ENCODE results near the gene PRRT1. TPM values are rescaled to one million over a fixed set of nuclear protein-coding genes. Genes with fewer than 3 reads are reported as not detected.

Gene PRRT1
- total and polyA plus RNA-seq, 10 donors, result 0.28 to 2.3 (median 1.1) TPM

- WGBS, 5 donors, result 85 to 94% (median 89%) methylated on average over 6 of the region's 6 CpGs
- Histone ChIP-seq H3K27me3 (replicated peaks in 1 of 7) (no peaks in the 10 kb centered on the region), H3K27ac (no peak overlapping the region), H3K4me1 (peaks cover 15 to 73% (median 41%) of the 10 kb centered on the region in 6 donors), H3K36me3 (peaks cover 2 to 96% (median 58%) of the 10 kb centered on the region in 6 donors), H3K4me3 (no peak overlapping the region), H3K9me3 (no peaks in the 10 kb centered on the region)
- DNase-seq, result no peak
- intact Hi-C loops (cut with DNase I; ENCODE audit: low total_unique reads), result no loop called here
- TF ChIP-seq POLR2A (IDR thresholded peaks at IDR 0.05), result no peak
- peak in 1 of 3 donors; percentile 6 for TF ChIP-seq POLR2AphosphoS5 (IDR thresholded peaks at IDR 0.05)
- TF ChIP-seq, protein P1, sequence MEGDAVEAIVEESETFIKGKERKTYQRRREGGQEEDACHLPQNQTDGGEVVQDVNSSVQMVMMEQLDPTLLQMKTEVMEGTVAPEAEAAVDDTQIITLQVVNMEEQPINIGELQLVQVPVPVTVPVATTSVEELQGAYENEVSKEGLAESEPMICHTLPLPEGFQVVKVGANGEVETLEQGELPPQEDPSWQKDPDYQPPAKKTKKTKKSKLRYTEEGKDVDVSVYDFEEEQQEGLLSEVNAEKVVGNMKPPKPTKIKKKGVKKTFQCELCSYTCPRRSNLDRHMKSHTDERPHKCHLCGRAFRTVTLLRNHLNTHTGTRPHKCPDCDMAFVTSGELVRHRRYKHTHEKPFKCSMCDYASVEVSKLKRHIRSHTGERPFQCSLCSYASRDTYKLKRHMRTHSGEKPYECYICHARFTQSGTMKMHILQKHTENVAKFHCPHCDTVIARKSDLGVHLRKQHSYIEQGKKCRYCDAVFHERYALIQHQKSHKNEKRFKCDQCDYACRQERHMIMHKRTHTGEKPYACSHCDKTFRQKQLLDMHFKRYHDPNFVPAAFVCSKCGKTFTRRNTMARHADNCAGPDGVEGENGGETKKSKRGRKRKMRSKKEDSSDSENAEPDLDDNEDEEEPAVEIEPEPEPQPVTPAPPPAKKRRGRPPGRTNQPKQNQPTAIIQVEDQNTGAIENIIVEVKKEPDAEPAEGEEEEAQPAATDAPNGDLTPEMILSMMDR (IDR thresholded peaks at IDR 0.05 in 8 of 11, conservative IDR thresholded peaks at IDR 0.05 in 3 of 11), result no peak
Measured at GRCh38 chr6:32115623-32116022, 36.1 kb downstream of the PRRT1 start.

GRCh38 chr6:32114796-32115195 is 36.9 kb downstream of the PRRT1 start:
- no peaks in the 10 kb centered on the region for H3K27me3 ChIP-seq (replicated peaks in 1 of 7)
- DNase-seq, result no peak
- peaks cover 2 to 90% (median 49%) of the 10 kb centered on the region in 6 donors for H3K36me3 ChIP-seq
- no peak overlapping the region for H3K4me3 ChIP-seq
- intact Hi-C loops (cut with DNase I; ENCODE audit: low total_unique reads), result no loop called here
- no peaks in the 10 kb centered on the region for H3K9me3 ChIP-seq
- TF ChIP-seq, protein P1 (IDR thresholded peaks at IDR 0.05 in 8 of 11, conservative IDR thresholded peaks at IDR 0.05 in 3 of 11), result no peak
- TF ChIP-seq POLR2A (IDR thresholded peaks at IDR 0.05), result no peak
- TF ChIP-seq POLR2AphosphoS5 (IDR thresholded peaks at IDR 0.05), result no peak
- peaks cover 15 to 78% (median 43%) of the 10 kb centered on the region in 6 donors for H3K4me1 ChIP-seq
- WGBS, 5 donors, result 79 to 85% (median 80%) methylated on average over 8 of the region's 8 CpGs
- H3K27ac ChIP-seq, result peak overlapping the region in 4 of 8 donors; percentile 16 to 64 (median 54)

DNA sequence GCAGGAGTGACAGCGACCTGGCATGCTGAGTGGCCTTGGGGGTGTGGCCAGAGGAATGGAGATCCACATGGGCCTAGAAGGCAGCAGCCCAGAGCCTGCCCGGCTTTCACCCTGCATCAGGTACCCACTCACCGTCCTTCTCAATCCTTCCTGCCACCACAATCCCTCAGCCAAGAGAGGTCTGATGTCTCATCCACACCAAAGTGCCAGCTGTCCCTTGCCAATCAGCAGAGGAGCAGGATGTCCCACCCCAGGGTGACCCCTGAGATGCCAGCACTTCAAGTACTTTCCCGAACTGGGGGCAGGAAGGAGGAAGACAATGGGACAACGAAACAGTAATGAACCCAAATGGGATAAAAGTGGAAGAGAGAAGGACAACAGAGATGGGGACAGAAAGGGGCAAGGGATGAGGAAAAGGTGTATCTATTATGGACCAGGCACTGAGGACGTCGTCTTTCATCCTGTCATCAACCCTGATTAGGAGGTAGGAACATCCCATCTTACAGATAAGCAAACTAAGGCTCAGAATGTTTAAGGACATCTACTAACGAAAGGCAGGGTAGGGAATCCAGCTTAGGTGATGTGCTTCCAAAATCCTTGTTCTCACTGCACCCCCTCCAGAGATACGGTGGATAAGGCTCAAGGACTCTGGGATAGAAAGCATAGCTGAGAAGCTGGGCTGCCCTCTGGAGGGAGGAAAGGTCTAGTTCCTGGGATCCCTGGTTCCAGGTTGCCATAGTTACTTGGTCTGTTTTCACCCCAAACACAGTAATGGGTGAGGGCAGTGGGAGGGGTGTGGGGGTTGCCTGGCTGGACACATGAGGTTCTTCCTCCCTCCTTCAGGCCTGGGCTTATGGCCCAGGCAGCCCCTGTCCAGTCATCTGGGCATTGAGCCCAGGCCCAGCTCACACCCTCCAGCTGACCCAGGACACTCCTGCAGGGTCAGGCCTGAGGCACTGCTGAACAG is 38.1 kb downstream of the PRRT1 start:
- no peak overlapping the region for H3K4me3 ChIP-seq
- H3K27me3 ChIP-seq (replicated peaks in 1 of 7), result peaks cover 0 to 3% (median 0%) of the 10 kb centered on the region in 7 donors
- 62 to 83% (median 74%) methylated on average over 9 of the region's 9 CpGs for WGBS, 5 donors
- intact Hi-C loops (cut with DNase I; ENCODE audit: low total_unique reads), result no loop called here
- DNase-seq, result peak; percentile 77
- no peak for TF ChIP-seq POLR2A (IDR thresholded peaks at IDR 0.05)
- TF ChIP-seq, protein P1 (IDR thresholded peaks at IDR 0.05 in 8 of 11, conservative IDR thresholded peaks at IDR 0.05 in 3 of 11), result peak in 6 of 11 experiments; percentile 3 to 41 (median 26)
- TF ChIP-seq POLR2AphosphoS5 (IDR thresholded peaks at IDR 0.05), result peak; percentile 60 to 77 (median 71)
- H3K9me3 ChIP-seq, result no peaks in the 10 kb centered on the region
- H3K4me1 ChIP-seq, result peaks cover 9 to 78% (median 37%) of the 10 kb centered on the region in 6 donors
- H3K27ac ChIP-seq, result peak overlapping the region in 7 of 8 donors; percentile 12 to 64 (median 59)
- peaks cover 2 to 79% (median 39%) of the 10 kb centered on the region in 6 donors for H3K36me3 ChIP-seq

All from spleen (tissue), 11 donors.